HG03025 (cell line): ENCODE measurements around the gene ZNF146.
"Not testable (repeated sequence)": the region's sequence is repeated elsewhere in the genome, so short reads cannot be mapped to it uniquely, and the experiment has no call there.

Source experiments
- ATAC-seq: cut with Tn5 transposase; IDR thresholded peaks from one replicate; pipeline ENCODE4 v1.9.1; 2021; ENCODE audit warnings: mild to moderate bottlenecking, moderate library complexity; ENCODE audit not compliant: unreplicated experiment, low FRiP score

The ZNF146 gene

DNA sequence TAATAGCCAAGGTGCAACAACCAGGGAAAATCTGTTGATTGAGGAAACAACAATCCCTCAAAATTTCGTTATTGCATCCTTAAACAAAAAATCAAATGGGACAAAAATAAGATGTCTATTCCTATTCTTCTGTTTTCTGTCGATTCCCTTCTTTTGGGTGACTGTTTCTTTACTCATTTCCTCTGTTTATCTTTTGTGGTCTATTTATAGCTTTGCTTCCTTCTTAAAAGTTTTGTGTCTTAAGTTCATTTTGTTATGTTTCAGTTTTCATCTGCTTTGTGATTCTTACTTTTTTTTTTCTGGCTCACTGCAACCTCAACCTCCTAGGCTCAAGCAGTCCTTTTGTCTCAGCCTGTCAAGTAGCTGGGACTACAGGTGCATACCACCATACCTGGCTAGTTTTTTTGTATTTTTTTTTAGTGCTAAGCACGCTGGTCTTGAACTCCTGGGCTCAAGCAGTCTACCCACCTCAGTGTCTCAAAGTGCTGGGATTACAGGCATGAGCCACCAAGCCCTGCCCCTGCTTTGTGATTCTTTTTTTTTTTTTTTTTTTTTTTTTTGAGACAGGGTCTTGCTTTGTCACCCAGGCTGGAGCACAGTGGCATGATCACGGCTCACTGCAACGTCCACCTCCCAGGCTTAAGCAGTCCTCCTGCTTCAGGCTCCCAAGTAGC, 10.4 kb downstream of the ZNF146 start:
- no peak for ATAC-seq

DNA sequence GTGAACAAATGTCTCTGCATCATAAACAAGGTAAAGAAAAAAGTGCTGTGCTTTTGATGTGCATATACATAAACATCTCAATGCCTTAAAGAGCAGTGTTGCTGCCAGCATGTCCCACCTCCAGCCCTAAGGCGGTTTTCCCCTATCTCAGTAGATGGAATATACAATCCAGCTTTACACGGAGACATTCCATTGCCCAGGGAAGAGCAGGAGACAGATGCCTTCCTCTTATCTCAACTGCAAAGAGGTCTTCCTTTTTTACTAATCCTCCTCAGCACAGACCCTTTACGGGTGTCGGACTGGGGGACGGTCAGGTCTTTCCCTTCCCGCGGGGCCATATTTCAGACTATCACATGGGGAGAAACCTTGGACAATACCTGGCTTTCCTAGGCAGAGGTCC, 18.7 kb downstream of the ZNF146 start:
- ATAC-seq, result not testable (repeated sequence)

DNA sequence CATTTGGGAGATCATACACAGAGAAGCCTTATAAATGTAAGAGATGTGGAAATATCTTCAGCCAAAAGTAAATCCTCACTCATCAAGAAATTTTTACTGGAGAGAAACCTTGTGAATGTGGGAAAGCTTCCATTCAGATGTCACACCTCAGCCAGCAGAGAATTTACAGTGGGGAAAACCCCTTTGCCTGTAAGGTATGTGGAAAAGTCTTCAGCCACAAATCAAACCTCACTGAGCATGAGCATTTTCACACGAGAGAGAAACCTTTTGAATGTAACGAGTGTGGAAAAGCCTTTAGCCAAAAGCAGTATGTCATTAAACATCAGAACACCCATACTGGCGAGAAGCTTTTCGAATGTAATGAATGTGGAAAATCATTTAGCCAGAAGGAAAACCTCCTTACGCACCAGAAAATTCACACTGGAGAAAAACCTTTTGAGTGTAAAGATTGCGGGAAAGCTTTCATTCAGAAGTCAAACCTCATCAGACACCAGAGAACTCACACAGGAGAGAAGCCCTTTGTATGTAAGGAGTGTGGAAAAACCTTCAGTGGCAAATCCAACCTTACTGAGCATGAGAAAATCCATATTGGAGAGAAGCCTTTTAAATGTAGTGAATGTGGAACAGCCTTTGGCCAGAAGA, 21.5 kb downstream of the ZNF146 start:
- ATAC-seq, result no peak

DNA sequence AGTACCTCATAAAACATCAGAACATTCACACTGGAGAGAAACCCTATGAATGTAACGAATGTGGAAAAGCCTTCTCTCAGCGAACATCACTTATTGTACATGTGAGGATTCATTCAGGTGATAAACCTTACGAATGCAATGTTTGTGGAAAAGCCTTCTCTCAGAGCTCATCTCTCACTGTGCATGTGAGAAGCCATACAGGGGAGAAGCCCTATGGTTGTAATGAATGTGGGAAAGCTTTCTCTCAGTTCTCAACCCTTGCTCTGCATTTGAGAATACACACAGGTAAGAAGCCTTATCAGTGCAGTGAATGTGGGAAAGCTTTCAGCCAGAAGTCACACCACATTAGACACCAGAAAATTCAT, 22.0 kb downstream of the ZNF146 start:
- ATAC-seq, result no peak

DNA sequence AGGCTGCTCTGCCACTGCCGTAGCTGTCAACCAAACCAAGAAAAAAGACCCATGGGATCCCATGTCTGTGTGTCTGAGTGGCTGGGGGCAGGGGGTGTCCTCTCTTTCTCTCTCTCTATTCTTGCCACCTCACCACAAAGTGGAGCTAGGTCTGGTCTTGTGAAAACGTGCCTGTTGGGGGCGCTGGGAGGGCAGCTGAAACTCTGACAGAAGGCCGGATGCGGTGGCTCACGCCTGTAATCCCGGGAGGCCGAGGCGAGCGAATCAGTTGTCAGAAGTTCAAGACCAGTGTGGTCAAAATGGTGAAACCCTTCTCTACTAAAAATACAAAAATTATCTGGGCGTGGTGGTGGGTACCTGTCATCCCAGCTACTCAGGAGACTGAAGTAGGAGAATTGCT, 29.2 kb downstream of the ZNF146 start:
- no peak for ATAC-seq

DNA sequence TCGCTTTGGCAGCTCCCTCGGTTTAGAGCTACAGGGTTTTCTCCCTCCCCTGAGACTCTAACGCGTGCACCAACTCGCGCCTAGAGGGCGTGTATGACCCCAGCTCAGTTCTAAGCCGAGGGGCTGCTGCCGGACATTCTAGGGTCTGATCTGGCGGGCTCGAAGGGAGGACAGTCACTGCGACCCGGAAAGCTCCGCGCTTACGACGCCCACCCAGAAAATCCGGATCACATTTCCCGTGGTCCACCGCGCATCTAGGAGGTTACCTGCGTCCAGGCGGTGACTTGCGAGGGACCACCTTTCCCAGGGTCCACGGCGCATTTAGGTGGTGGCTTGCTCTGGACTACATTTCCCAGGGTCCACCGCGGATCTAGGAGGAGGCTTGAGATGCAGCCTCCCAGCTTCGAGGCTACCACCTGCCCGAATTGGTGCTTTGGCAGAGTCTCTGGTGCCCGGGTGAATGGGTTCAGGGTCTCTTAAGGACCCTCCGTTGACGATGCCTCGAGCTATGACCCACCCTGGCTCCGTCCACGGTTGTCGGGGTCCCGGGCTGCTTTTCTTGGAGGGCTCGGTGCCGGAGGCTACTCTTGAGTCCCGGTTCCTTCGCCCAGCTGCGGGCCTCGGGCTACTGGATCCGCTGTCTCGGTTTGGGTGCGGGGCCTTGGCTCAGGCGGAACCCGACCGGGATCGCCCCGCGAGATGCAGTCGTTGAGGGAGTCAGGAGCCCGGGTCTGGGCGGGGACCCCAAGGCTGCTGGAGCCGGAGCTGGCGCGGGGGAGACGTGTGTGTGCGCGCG, 30.5 kb downstream of the ZNF146 start:
- ATAC-seq, result no peak

DNA sequence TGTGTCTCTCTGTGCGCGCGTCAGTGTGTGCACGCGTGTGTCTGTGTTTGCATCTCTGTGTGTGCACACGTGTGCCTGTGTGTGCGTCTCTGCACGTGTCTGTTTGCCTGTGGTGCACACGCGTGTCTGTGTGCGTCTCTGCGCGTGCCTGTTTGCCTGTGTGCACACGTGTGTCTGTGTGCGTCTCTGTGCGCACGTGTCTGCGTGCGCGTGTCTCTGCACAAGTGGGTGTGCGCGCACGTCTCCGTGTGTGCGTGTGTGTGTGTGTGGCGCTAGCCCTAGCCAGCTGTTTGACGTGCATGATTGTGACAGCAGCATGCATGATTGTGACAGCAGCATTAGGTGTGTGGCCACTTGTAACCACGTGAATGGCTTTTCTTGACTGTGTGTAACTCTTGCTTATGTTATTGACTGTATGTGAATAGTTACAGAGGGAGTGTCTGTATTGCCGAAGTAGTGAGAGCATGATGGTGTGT, 31.1 kb downstream of the ZNF146 start:
- no peak for ATAC-seq

DNA sequence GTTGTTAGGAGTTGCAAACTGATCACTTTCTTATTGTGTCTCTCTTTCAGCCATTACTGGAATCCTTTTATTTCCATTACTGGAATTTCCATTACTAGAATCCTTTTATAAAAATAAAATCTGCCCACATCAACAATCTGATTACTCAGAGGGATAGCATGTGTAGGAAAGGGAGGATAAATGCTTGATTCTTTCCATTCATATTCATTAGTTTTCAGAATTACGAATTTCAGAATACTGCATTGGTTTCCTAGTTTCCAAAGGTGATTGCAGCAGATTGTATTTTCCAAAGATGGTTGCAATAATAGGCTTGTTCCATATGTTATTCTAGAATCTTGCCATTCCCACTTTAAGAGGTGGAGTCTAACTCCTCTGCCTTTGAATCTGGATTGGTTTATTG, 37.1 kb downstream of the ZNF146 start:
- ATAC-seq, result no peak

DNA sequence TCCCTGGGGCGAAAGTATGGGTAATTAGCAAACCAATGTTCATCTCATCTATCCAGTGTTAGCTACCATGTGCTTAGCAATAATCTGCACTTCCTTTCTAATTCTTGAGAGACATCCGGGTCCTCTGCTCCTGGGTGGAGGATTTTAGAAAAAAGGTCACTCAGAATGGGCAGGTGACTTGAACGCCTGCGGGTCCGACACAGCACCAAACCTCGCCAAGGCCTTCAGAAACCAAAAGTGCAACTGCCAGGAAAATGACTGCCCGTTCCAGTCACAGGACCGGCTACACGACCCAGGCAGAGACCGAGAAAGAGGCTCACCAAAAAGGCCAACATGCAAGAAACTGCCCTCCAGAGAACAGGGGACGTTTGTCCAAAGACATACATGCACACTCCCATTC, 39.9 kb downstream of the ZNF146 start:
- no peak for ATAC-seq

DNA sequence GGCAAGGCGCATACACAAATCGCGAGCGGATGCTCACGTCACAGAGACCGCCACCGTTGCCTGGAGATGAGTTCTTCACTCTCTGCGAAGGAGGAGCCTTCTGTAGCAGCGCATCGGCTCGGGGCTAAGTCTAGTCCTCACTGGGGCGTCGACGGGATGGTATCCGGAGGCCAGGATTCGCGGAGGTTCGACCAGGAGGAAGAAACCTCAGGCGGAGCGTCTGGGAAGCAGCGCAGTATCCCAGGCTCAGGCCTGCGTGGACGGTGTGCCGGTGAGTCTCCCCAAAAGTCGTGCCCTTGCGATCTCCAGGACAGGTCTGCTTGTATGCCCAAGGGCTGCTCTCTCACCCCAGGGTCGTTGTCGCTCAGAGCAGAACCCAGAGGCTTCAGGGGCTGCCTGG, 40.4 kb downstream of the ZNF146 start:
- no peak for ATAC-seq

DNA sequence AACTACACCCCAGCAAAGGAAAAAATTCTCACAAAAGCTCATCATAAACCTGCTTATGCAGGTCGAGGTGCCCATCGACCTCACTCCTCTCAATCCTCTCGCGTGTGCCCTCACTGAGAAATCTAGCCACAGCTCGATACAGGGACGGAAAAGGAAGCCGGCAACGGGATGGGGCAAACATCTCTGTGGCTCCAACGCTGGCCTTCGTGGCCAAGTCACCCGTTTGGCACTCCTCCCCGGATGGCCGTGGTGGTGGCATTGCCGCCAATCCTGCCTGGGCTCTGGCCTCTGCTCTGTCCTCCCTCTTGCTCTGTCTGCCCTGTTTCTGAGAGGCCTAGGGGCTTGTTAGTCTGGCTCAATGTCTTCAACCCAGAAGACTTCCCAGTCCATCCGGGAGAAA, 41.2 kb downstream of the ZNF146 start:
- ATAC-seq, result no peak

DNA sequence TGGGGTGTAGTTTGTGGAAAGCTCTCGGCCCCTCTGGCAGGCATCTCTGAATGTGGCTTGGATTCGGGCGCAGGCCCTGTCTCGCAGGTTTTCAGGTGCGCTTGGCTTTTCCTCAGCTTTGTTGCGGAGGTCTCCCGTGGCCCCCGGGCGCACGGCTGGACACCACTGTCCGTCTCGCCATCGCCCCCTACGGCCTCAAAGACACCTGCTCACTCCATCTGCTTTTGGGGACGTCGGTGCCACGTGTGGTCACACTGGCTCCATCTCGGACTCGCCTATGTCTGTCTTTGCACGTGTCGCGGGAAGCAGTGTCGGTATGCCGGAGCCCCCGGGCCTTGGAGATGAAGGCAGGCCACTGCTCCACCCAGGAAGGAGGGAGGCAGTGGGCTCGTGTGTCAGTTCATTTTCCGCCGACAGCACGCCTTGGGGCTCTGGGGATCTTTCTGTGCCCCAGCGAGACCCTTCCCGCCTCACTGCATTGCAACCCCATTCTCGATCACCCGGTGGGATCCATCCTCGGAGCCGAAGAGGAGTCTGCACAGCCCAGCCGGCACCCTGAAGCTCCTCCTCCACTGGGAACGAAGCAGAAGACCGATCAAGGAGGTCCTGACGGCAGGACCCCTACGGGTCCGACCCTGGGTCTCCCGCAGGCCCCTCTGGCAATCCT, 42.1 kb downstream of the ZNF146 start:
- no peak for ATAC-seq

DNA sequence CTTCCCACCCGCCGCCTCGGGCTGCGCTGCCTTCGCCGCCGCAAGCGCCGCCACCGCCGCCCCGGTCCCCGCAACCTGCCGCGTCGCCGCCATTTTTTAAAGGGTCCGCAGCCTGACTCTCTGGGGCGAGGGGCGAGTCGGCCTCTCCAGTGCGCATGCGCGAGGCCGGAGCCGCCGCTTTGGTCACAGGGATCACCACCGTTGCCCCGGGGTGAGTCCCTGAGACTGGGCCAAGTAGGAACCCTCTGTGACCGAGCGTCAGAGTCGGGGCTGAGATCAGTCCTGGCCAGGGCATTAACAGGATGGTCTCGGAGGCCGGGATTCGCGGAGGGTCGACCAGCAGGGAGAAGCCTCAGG, 42.6 kb downstream of the ZNF146 start:
- ATAC-seq, result no peak

DNA sequence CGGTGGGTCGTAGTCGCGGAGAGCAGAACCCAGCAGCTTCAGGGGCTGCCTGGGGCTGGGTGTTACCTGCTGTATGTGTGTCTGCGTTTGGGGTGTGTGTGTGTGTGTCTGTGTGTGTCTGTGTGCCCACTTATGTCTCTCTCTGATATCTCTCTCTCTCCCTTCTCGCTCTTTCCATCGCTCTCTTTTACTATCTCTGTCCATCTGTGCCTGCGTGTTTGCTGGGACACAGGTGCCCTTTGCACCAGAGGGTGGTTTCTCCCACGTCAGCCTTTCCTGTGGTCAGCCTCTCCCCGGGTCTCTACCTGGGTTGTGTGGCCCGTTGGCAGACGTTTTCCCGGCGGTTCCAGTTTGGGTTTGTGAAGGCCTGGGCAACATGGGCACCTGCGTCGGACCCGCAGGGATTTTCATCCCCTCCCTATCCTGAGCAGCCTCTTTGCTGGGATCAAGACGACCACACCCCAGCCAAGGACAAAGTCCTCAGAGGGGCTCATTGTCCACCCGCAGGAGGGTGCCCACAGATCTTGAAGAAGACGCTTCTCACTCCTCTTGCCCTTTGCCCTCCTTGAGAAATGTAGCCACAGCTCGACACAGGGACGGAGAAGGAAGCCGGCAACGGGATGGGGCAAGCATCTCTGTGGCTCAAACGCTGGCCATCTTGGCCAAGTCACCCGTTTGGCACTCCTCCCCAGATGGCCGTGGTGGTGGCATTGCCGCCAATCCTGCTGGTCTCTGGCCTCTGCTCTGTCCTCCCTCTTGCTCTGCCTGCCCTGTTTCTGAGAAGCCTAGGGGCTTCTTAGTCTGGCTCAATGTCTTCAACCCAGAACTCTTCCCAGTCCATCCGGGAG, 43.3 kb downstream of the ZNF146 start:
- no peak for ATAC-seq

DNA sequence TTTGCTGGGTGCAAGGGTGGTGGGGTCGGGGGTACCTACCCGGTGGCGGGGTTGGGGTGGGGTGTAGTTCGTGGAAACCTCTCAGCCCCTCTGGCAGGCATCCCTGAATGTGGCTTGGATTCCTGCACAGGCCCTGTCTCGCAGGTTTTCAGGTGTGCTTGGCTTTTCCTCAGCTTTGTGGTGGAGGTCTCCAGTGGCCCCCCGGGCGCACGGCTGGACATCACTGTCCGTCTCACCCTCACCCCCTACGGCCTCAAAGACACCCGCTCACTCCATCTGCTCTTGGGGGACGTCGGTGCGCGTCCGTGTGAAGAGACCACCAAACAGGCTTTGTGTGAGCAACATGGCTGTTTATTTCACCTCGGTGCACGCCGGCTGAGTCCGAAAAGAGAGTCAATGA, 44.3 kb downstream of the ZNF146 start:
- no peak for ATAC-seq

DNA sequence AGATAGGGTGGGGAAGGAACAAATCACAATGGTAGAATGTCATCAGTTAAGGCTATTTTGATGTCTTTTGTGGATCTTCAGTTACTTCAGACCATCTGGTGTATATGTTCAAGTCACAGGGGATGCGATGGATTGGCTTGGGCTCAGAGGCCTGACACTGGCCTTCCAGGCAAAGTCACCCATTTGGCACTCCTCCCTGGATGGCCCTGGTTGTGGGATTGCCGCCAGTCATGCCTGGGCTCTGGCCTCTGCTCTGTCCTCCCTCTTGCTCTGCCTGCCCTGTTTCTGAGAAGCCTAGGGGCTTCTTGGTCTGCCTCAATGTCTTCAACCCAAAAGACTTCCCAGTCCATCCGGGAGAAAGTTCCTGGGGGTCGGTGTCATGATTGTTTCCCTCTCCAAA, 50.2 kb downstream of the ZNF146 start:
- no peak for ATAC-seq

DNA sequence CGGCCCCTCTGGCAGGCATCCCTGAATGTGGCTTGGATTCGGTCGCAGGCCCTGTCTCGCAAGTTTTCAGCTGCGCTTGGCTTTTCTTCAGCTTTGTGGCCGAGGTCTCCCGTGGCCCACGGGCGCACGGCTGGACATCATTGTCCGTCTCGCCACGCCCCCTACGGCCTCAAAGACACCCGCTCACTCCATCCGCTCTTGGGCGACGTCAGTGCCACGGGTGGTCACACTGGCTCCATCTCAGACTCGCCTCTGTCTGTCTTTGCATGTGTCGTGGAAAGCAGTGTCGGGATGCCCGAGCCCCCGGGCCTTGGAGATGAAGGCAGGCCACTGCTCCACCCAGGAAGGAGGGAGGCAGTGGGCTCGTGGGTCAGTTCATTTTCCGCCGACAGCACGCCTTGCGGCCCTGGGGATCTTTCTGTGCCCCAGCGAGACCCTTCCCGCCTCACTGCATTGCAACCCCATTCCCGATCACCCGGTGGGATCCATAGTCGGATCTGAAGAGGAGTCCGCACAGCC, 51.0 kb downstream of the ZNF146 start:
- ATAC-seq, result no peak

DNA sequence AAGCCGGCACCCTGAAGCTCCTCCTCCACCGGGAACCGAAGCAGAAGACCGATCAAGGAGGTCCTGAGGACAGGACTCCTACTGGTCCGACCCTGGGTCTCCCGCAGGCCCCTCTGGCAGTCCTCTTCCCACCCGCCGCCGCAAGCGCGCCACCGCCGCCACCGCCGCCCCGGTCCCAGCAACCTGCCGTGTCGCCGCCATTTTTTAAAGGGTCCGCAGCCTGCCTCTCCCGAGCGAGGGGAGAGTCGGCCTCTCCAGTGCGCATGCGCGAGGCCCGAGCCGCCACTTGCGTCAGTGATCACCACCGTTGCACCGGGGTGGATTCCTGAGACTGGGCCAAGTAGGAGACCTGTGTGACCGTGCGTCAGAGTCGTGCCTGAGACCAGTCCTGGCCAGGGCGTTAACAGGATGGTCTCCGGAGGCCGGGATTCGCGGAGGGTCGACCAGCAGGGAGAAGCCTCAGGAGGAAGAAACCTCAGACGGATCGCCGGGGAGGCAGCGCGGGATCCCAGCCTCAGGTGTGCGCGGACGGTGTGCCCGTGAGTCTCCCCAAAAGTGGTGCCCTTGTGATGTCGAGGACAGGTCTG, 51.6 kb downstream of the ZNF146 start:
- ATAC-seq, result no peak

DNA sequence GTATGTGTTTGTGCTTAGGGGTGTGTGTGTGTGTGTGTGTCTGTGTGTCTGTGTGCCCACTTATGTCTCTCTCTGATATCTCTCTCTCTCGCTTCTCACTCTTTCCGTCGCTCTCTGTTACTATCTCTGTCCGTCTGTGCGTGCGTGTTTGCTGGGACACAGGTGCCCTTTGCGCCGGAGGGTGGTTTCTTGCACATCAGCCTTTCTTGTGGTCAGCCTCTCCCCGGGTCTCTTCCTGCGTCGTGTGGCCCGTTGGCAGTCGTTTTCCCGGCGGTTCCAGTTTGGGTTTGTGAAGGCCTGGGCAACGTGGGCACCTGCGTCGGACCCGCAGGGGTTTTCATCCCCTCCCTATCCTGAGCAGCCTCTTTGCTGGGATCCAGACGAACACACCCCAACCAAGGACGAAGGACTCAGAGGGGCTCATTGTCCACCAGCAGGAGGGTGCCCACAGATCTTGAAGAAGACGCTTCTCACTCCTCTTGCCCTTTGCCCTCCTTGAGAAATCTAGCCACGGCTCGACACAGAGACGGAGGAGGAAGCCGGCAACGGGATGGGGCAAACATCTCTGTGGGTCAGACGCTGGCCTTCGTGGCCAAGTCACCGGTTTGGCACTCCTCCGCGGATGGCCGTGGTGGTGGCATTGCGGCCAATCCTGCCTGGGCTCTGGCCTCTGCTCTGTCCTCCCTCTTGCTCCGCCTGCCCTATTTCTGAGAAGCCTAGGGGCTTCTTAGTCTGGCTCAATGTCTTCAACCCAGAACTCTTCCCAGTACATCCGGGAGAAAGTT, 52.3 kb downstream of the ZNF146 start:
- no peak for ATAC-seq
